A549 (cell line): ENCODE results near the gene ZNF501. TPM values are rescaled to one million over a fixed set of nuclear protein-coding genes. Genes with fewer than 3 reads are reported as not detected.

Experiments
- ATAC-seq, 2 experiments: fragments of 200-7000 bp in 1 of 2; fragments of >200 bp in 1 of 2; cut with Nextera tagmentation in 1 of 2; cut with Tn5 transposase in 1 of 2; 3 replicates each; pipeline versions ENCODE4 v1.8.0 to v1.9.1; 2018 to 2020; ENCODE audit warnings: mild to moderate bottlenecking in 1 of 2, moderate library complexity in 1 of 2
- CTCF ChIA-PET: fragments of 300-600 bp; sonication (Branson Sonifier 250); formaldehyde crosslinking; extraction: SDS; loops from one replicate; lab custom pipeline; 2021; ENCODE audit warnings: antibody characterized with exemption, inconsistent platforms; lab: Yijun Ruan, JAX
- POLR2A ChIA-PET: fragments of 350-600 bp; formaldehyde crosslinking; extraction: SDS; loops from one replicate; lab custom pipeline; 2021; ENCODE audit warnings: antibody characterized with exemption, inconsistent platforms; lab: Yijun Ruan, JAX
- DNase-seq, 2 experiments: peaks; one replicate each; pipeline versions ENCODE4 v3.0.0 to v3.0.0-alpha.2; 2011 to 2016; ENCODE audit warnings: low read depth in 1 of 2, low spot score in 1 of 2
- FAIRE-seq: peaks from 2 replicates; lab custom pipeline; 2011; peaks lifted over from hg19 to GRCh38; lab: Jason Lieb, UNC
- H3K27ac ChIP-seq, 2 experiments: fragments of >200 bp; sonication (Bioruptor Twin); formaldehyde crosslinking; 3 replicates each; pipeline ENCODE4 v1.5.1; 2016 to 2017
- H3K4me1 ChIP-seq: fragments of >200 bp; sonication (Bioruptor Twin); formaldehyde crosslinking; 3 replicates; pipeline ENCODE4 v1.6.1; 2016
- H3K4me2 ChIP-seq: fragments of >200 bp; sonication (Bioruptor Twin); formaldehyde crosslinking; 3 replicates; pipeline ENCODE4 v1.6.1; 2016
- H3K4me3 ChIP-seq: fragments of >200 bp; sonication (Bioruptor Twin); formaldehyde crosslinking; 3 replicates; pipeline ENCODE4 v1.5.1; 2016
- H3K9me3 ChIP-seq: fragments of >200 bp; sonication (Bioruptor Twin); formaldehyde crosslinking; 3 replicates; pipeline ENCODE4 v1.6.1; 2016
- ATOH8 ChIP-seq: fragments of 250-450 bp; sonication (Bioruptor Pico); IDR thresholded peaks from 2 replicates; pipeline ENCODE4 v1.5.0; 2020; ENCODE audit warnings: low read depth, mild to moderate bottlenecking, moderate library complexity
- CTCF ChIP-seq: fragments of >200 bp; sonication (Bioruptor Twin); formaldehyde crosslinking; IDR thresholded peaks from 3 replicates; pipeline ENCODE4 v1.5.1; 2016
- EHF ChIP-seq: fragments of 250-450 bp; sonication (Bioruptor Pico); IDR thresholded peaks from 2 replicates; pipeline ENCODE4 v1.5.0; 2020; ENCODE audit warnings: mild to moderate bottlenecking
- EHMT2 ChIP-seq: fragments of 200-600 bp; sonication (generic); IDR thresholded peaks from 2 replicates; pipeline ENCODE4 v1.6.1; 2016; ENCODE audit warnings: antibody characterized with exemption, low read depth, mild to moderate bottlenecking, moderate library complexity
- FOSB ChIP-seq: fragments of 250-450 bp; sonication (Bioruptor Pico); IDR thresholded peaks from 2 replicates; pipeline ENCODE4 v1.5.0; 2020; ENCODE audit warnings: mild to moderate bottlenecking, moderate library complexity
- FOSL2 ChIP-seq, 2 experiments: fragments of 450-650 bp in 1 of 2; fragments of >200 bp in 1 of 2; sonication (Bioruptor Twin) in 1 of 2; formaldehyde crosslinking; IDR thresholded peaks; 2 replicates each; pipeline versions ENCODE4 v1.5.0 to v1.6.1; 2016 to 2020; ENCODE audit warnings: mild to moderate bottlenecking in 1 of 2, moderate library complexity in 1 of 2
- FOXS1 ChIP-seq: fragments of 250-450 bp; sonication (Bioruptor Pico); IDR thresholded peaks from 2 replicates; pipeline ENCODE4 v1.5.0; 2020; ENCODE audit warnings: mild to moderate bottlenecking, moderate library complexity
- HES2 ChIP-seq: fragments of >200 bp; sonication (Bioruptor Twin); formaldehyde crosslinking; IDR thresholded peaks from 2 replicates; pipeline ENCODE4 v1.6.1; 2016
- HOXB13 ChIP-seq: fragments of 250-450 bp; sonication (Bioruptor Pico); IDR thresholded peaks from 2 replicates; pipeline ENCODE4 v1.5.0; 2020; ENCODE audit warnings: low read depth, mild to moderate bottlenecking, moderate library complexity
- HOXB5 ChIP-seq: fragments of 250-450 bp; sonication (Bioruptor Pico); IDR thresholded peaks from 2 replicates; pipeline ENCODE4 v1.5.0; 2020; ENCODE audit warnings: mild to moderate bottlenecking, moderate library complexity
- JUNB ChIP-seq: fragments of >200 bp; sonication (Bioruptor Twin); formaldehyde crosslinking; IDR thresholded peaks from 2 replicates; pipeline ENCODE4 v1.6.1; 2016
- KDM1A ChIP-seq: fragments of 200-600 bp; sonication (generic); IDR thresholded peaks from 2 replicates; pipeline ENCODE4 v1.6.1; 2016; ENCODE audit warnings: low read depth, mild to moderate bottlenecking
- KDM5A ChIP-seq: fragments of 200-600 bp; sonication (generic); IDR thresholded peaks from 2 replicates; pipeline ENCODE4 v1.6.1; 2016; ENCODE audit warnings: antibody characterized with exemption, mild to moderate bottlenecking
- MAFK ChIP-seq: fragments of 450-650 bp; IDR thresholded peaks from 2 replicates; pipeline ENCODE4 v1.6.1; 2014; ENCODE audit not compliant: partially characterized antibody
- NPAS2 ChIP-seq: fragments of 250-450 bp; sonication (Bioruptor Pico); IDR thresholded peaks from 2 replicates; pipeline ENCODE4 v1.8.0; 2022; ENCODE audit warnings: mild to moderate bottlenecking, moderate library complexity, borderline replicate concordance
- PBX3 ChIP-seq: IDR thresholded peaks from 2 replicates; pipeline ENCODE4 v1.6.1; 2012
- POLR2AphosphoS2 ChIP-seq: conservative IDR thresholded peaks from 2 replicates; pipeline ENCODE4 v1.6.1; 2012; ENCODE audit warnings: low read length, improper control_type of control experiment, inconsistent platforms
- RCOR1 ChIP-seq: fragments of 150-350 bp; IDR thresholded peaks from 2 replicates; pipeline ENCODE4 v1.6.1; 2014; ENCODE audit warnings: antibody characterized with exemption, low read length, low read depth
- SMC3 ChIP-seq: fragments of >200 bp; sonication (Bioruptor Twin); formaldehyde crosslinking; IDR thresholded peaks from 3 replicates; pipeline ENCODE4 v1.6.1; 2018; ENCODE audit warnings: inconsistent platforms
- SREBF2 ChIP-seq: fragments of 450-650 bp; IDR thresholded peaks from 2 replicates; pipeline ENCODE4 v1.6.1; 2014; ENCODE audit warnings: mild to moderate bottlenecking, moderate library complexity
- TFCP2L1 ChIP-seq: fragments of 250-450 bp; sonication (Bioruptor Pico); IDR thresholded peaks from 2 replicates; pipeline ENCODE4 v1.5.0; 2021; ENCODE audit warnings: mild to moderate bottlenecking
- TP53 ChIP-seq: fragments of 250-450 bp; sonication (Bioruptor Pico); IDR thresholded peaks from 2 replicates; pipeline ENCODE4 v1.5.0; 2021; ENCODE audit warnings: mild to moderate bottlenecking, moderate library complexity
- USF2 ChIP-seq: fragments of 450-650 bp; IDR thresholded peaks from 2 replicates; pipeline ENCODE4 v1.6.1; 2014; ENCODE audit warnings: antibody characterized with exemption
- ZFP36 ChIP-seq: fragments of 450-650 bp; IDR thresholded peaks from 2 replicates; pipeline ENCODE4 v1.6.1; 2014; ENCODE audit warnings: borderline replicate concordance; ENCODE audit not compliant: partially characterized antibody
- ZSCAN20 ChIP-seq: fragments of 250-450 bp; sonication (Bioruptor Pico); IDR thresholded peaks from 2 replicates; pipeline ENCODE4 v1.8.0; 2022; ENCODE audit warnings: mild to moderate bottlenecking, moderate library complexity
- WGBS: methylation state at CpG from one replicate; pipeline ENCODE4 v1.1.6; 2017; ENCODE audit errors: missing lambda C conversion rate; 5-methylcytosine and 5-hydroxymethylcytosine counted together
- polyA plus RNA-seq, 4 experiments: library from polyadenylated mRNA; depleted of rRNA in 3 of 4; stranded (reverse); fragments of >200 nt; fragmentation: RNase III in 1 of 4; extraction: RNeasy Plus Mini Kit Qiagen cat#74134 plus additional on column Dnase treatment in 1 of 4; gene quantifications; 2 replicates in 3 of 4; 3 replicates in 1 of 4; pipeline ENCODE4 v1.2.3, GENCODE V29; 2011 to 2017

The ZNF501 gene
- polyA plus RNA-seq, 2 of the 4 experiments (the other 2 are of a cell fraction): 0.03 to 0.09 TPM

- Histone ChIP-seq H3K4me3 (no peak overlapping the region), H3K9me3 (peaks cover 87% of the 10 kb centered on the region), H3K4me1 (no peaks in the 10 kb centered on the region), H3K27ac (no peak overlapping the region), H3K4me2 (no peak overlapping the region)
- POLR2A ChIA-PET: no interaction called here
- TF ChIP-seq TFCP2L1 (no peak), HES2 (no peak), FOSL2 (IDR thresholded peaks at IDR 0.05) (no peak), FOSL2 (CRISPR knock-in tag; IDR thresholded peaks at IDR 0.05) (no peak), HOXB13 (no peak), KDM1A (no peak), TP53 (no peak), SMC3 (no peak), ZSCAN20 (no peak), ZFP36 (no peak), RCOR1 (no peak), EHF (CRISPR knock-in tag) (no peak), CTCF (no peak), SREBF2 (no peak), USF2 (no peak), HOXB5 (CRISPR knock-in tag) (no peak), FOXS1 (CRISPR knock-in tag) (no peak), FOSB (CRISPR knock-in tag) (no peak), KDM5A (no peak), POLR2AphosphoS2 (no peak)
- CTCF ChIA-PET: no interaction called here
- DNase-seq: no peak
- no peak for ATAC-seq
- FAIRE-seq: no peak
- WGBS: 83% methylated on average over 1 of the region's 1 CpG
Observed at GRCh38 chr3:44722103-44722401, 7.4 kb upstream of the ZNF501 start.

- TF ChIP-seq USF2 (no peak), ATOH8 (CRISPR knock-in tag) (no peak), HOXB5 (CRISPR knock-in tag) (no peak), PBX3 (no peak), NPAS2 (no peak), EHF (CRISPR knock-in tag) (no peak), JUNB (no peak), MAFK (no peak), FOXS1 (CRISPR knock-in tag) (no peak), KDM5A (no peak), EHMT2 (no peak), RCOR1 (no peak)
- TF ChIP-seq, all 56 proteins: peak for 0
- POLR2A ChIA-PET: no interaction called here
- DNase-seq (no peak), ATAC-seq (no peak), FAIRE-seq (no peak)
- H3K4me3 ChIP-seq: no peak overlapping the region
- 37% methylated on average over 3 of the region's 3 CpGs for WGBS
- H3K4me1 ChIP-seq: no peaks in the 10 kb centered on the region
- peaks cover 52% of the 10 kb centered on the region for H3K9me3 ChIP-seq
- H3K27ac ChIP-seq: no peak overlapping the region
- CTCF ChIA-PET: no interaction called here
- H3K4me2 ChIP-seq: no peak overlapping the region
Observed at GRCh38 chr3:44734646-44735168, 5.3 kb downstream of the ZNF501 start.
